ENCODE data around the gene HECTD1.

DNA sequence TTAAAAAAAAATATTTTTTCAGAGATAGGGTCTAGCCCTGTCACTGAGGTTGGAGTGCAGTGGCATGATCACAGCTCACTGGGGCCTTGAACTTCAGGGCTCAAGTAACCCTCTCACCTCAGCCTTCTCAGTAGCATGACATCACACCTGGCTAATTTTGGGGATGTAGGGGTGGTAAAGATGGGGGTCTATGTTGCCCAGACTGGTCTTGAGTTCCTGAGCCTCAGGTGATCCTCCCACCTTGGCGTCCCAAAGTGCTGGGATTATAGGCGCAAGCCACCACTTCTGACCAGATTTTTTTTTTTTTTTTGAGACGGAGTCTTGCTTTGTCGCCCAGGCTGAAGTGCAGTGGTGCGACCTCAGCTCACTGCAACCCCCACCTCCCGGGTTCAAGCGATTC is 80.9 kb downstream of the HECTD1 start:
- TF ChIP-seq EZH2 (IDR thresholded peaks at IDR 0.05; ENCODE audit: borderline replicate concordance, low read depth, low read length, poor library complexity, severe bottlenecking), result no peak
- TF ChIP-seq, protein P1, sequence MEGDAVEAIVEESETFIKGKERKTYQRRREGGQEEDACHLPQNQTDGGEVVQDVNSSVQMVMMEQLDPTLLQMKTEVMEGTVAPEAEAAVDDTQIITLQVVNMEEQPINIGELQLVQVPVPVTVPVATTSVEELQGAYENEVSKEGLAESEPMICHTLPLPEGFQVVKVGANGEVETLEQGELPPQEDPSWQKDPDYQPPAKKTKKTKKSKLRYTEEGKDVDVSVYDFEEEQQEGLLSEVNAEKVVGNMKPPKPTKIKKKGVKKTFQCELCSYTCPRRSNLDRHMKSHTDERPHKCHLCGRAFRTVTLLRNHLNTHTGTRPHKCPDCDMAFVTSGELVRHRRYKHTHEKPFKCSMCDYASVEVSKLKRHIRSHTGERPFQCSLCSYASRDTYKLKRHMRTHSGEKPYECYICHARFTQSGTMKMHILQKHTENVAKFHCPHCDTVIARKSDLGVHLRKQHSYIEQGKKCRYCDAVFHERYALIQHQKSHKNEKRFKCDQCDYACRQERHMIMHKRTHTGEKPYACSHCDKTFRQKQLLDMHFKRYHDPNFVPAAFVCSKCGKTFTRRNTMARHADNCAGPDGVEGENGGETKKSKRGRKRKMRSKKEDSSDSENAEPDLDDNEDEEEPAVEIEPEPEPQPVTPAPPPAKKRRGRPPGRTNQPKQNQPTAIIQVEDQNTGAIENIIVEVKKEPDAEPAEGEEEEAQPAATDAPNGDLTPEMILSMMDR (conservative IDR thresholded peaks at IDR 0.05; ENCODE audit: low read depth, low read length), result no peak
